ENCODE data around the gene ATF6. TPM values are rescaled to one million over a fixed set of nuclear protein-coding genes. Genes with fewer than 3 reads are reported as not detected.

ATF6 gene
- total RNA-seq, 1 donor from 2014 or later = 28.0 TPM

DNA sequence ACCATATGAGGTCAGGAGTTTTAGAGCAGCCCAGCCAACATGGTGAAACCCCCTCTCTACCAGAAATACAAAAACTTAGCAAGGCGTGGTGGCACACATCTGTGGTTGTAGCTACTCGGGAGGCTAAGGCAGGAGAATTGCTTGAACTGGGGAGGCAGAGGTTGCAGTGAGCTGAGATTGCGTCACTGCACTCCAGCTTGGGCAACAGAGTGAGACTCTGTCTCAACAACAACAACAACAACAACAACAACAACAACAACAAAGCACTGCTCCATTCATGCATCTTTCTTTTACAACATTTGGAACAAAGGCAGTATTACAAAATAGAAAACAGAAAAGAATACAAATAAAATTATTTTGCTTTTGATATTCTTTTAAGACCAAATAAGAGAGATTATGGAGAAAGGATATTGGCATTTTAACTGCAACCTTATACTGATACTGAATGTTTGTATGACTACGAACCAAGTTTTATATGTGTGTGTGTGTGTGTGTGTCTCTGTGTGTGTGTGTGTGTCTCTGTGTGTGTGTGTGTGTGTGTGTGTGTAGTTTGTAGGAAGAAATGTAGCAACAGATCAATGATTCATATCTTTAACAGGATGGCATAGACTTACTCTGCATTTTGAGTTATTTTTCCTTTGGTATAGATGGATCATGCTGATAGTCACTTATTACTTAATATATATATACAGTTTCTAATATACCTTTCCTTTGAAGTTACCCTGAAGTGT lies 24.6 kb downstream of the ATF6 start:
- TF ChIP-seq, protein P1, sequence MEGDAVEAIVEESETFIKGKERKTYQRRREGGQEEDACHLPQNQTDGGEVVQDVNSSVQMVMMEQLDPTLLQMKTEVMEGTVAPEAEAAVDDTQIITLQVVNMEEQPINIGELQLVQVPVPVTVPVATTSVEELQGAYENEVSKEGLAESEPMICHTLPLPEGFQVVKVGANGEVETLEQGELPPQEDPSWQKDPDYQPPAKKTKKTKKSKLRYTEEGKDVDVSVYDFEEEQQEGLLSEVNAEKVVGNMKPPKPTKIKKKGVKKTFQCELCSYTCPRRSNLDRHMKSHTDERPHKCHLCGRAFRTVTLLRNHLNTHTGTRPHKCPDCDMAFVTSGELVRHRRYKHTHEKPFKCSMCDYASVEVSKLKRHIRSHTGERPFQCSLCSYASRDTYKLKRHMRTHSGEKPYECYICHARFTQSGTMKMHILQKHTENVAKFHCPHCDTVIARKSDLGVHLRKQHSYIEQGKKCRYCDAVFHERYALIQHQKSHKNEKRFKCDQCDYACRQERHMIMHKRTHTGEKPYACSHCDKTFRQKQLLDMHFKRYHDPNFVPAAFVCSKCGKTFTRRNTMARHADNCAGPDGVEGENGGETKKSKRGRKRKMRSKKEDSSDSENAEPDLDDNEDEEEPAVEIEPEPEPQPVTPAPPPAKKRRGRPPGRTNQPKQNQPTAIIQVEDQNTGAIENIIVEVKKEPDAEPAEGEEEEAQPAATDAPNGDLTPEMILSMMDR (IDR thresholded peaks at IDR 0.05; ENCODE audit: unreplicated experiment) = no peak
- Mint-ChIP-seq H3K27me3 (ENCODE audit: low read depth) (no peaks in the 10 kb centered on the region), H3K9me3 (no peaks in the 10 kb centered on the region), H3K4me1 (peaks cover 2% of the 10 kb centered on the region), H3K36me3 (peaks cover 22% of the 10 kb centered on the region), H3K4me3 (no peak overlapping the region), H3K27ac (no peak overlapping the region)
- DNase-seq (ENCODE audit: low spot score in 2 of 2, unreplicated experiment in 2 of 2) = no peak

DNA sequence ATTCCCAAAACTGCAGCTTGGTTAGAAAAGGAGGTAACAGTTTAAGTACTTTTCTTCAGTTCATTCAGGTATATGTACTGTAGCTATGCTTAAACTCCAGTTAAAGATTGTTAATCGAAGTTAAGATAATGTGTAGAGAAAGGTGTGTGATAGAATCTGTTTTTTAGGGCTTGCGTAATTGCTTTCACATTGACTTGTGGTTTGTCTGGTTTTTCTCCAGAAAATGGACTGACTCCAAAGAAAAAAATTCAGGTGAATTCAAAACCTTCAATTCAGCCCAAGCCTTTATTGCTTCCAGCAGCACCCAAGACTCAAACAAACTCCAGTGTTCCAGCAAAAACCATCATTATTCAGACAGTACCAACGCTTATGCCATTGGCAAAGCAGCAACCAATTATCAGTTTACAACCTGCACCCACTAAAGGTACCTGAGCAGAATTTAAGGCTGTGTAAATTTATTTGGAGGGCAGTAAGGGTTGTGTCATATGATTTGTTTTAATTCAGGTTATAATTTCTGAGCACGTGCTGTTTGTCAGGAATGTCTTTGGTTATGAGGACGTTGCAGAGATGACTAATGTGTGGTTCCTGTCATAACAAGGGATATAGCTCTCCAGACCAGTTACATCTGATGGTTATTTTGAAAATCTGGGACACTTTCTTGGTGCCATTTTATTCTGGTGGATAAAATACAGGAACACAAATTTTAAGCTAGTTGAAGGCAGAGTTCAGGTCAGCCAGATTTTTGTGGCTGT lies 26.0 kb downstream of the ATF6 start:
- H3K4me3 Mint-ChIP-seq = no peak overlapping the region
- peaks cover 24% of the 10 kb centered on the region for H3K36me3 Mint-ChIP-seq
- H3K4me1 Mint-ChIP-seq = peaks cover 2% of the 10 kb centered on the region
- no peak for DNase-seq (ENCODE audit: low spot score in 2 of 2, unreplicated experiment in 2 of 2)
- no peaks in the 10 kb centered on the region for H3K27me3 Mint-ChIP-seq (ENCODE audit: low read depth)
- TF ChIP-seq, protein P1 (IDR thresholded peaks at IDR 0.05; ENCODE audit: unreplicated experiment) = no peak
- no peaks in the 10 kb centered on the region for H3K9me3 Mint-ChIP-seq
- no peak overlapping the region for H3K27ac Mint-ChIP-seq

DNA sequence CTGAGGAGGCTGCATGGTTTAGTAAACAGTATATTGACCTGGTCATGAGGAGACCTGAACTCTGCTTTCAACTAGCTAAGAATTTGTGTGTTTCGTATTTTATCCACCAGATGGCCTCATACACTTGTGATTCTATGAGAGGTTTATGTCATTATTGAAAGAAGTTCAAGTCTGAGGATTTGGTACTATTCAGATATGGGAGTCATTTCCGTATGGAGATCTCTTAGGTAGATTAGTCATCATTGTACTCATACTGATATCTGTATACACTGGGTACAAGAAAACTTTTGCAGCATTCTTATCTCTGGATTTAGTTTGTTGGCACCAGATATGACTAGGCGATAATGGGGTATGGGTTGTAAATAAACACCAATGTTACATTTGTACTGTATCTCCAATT lies 26.6 kb downstream of the ATF6 start:
- TF ChIP-seq, protein P1 (IDR thresholded peaks at IDR 0.05; ENCODE audit: unreplicated experiment) = peak; percentile 71
- DNase-seq (ENCODE audit: low spot score in 2 of 2, unreplicated experiment in 2 of 2) = no peak
- Mint-ChIP-seq H3K27me3 (ENCODE audit: low read depth) (no peaks in the 10 kb centered on the region), H3K9me3 (no peaks in the 10 kb centered on the region), H3K27ac (no peak overlapping the region), H3K4me1 (peaks cover 2% of the 10 kb centered on the region), H3K36me3 (peaks cover 31% of the 10 kb centered on the region), H3K4me3 (no peak overlapping the region)

DNA sequence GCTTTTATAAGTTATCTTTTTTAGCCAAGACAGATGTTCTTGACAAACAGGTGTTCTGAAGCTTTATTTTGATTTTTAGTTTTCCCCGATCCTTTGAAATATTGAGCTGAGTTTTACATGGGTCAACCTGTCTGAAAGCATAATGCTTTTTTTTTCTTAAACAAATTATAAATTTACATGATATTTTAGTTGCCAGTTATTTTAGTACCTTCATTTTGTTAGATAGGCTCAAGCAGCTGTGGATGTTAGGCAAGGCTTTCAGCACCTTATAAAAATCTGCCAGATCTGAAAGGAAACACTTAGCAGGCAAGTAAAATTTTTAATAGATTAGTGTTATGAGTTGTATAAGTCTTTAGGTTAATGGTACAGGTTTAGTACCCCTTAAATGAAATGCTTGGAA lies 33.7 kb downstream of the ATF6 start:
- Mint-ChIP-seq H3K27me3 (ENCODE audit: low read depth) (no peaks in the 10 kb centered on the region), H3K4me3 (no peak overlapping the region), H3K36me3 (peaks cover 35% of the 10 kb centered on the region), H3K27ac (no peak overlapping the region), H3K9me3 (no peaks in the 10 kb centered on the region), H3K4me1 (peaks cover 5% of the 10 kb centered on the region)
- TF ChIP-seq, protein P1 (IDR thresholded peaks at IDR 0.05; ENCODE audit: unreplicated experiment) = no peak
- DNase-seq (ENCODE audit: low spot score in 2 of 2, unreplicated experiment in 2 of 2) = no peak

DNA sequence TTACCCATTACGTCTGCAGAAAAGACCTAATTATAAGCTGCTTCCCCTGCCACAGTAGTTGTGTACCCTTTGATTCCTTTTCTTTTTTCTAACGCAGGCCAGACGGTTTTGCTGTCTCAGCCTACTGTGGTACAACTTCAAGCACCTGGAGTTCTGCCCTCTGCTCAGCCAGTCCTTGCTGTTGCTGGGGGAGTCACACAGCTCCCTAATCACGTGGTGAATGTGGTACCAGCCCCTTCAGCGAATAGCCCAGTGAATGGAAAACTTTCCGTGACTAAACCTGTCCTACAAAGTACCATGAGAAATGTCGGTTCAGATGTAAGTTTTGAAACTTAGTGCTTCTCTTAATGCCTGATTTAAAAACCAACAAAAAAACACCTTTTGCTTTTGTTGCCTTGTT lies 35.8 kb downstream of the ATF6 start:
- no peak for DNase-seq (ENCODE audit: low spot score in 2 of 2, unreplicated experiment in 2 of 2)
- Mint-ChIP-seq H3K27me3 (ENCODE audit: low read depth) (no peaks in the 10 kb centered on the region), H3K36me3 (peaks cover 32% of the 10 kb centered on the region), H3K27ac (no peak overlapping the region), H3K4me3 (no peak overlapping the region), H3K9me3 (no peaks in the 10 kb centered on the region), H3K4me1 (peaks cover 22% of the 10 kb centered on the region)
- TF ChIP-seq, protein P1 (IDR thresholded peaks at IDR 0.05; ENCODE audit: unreplicated experiment) = no peak
